ENCODE data around the gene CCDC69. TPM values are rescaled to one million over a fixed set of nuclear protein-coding genes. Genes with fewer than 3 reads are reported as not detected.
"Not testable (repeated sequence)": the region's sequence is repeated elsewhere in the genome, so short reads cannot be mapped to it uniquely, and the experiment has no call there.

CCDC69 gene
- total RNA-seq, 1 donor from 2014 or later: 29.2 TPM

DNA sequence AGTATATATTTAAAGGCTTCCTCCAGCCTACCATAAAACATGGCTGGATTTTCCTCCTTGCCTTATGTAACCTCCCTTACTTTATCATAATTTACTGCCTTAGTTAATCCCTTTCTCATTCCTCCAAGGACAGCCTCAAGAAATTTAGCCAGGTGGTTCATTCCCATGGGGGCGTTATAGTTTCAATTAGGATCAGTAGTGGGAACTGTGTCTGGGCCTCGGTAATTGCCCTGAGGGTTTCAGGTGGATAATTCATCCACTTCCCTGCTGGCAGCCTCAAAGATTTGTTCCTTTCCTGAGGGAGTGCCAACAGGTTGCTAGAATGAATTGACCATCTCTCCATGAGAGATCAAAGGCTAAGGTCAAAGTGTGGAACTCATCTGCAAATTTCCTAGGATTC is 24.8 kb upstream of the CCDC69 start:
- DNase-seq (ENCODE audit: low spot score): no peak

DNA sequence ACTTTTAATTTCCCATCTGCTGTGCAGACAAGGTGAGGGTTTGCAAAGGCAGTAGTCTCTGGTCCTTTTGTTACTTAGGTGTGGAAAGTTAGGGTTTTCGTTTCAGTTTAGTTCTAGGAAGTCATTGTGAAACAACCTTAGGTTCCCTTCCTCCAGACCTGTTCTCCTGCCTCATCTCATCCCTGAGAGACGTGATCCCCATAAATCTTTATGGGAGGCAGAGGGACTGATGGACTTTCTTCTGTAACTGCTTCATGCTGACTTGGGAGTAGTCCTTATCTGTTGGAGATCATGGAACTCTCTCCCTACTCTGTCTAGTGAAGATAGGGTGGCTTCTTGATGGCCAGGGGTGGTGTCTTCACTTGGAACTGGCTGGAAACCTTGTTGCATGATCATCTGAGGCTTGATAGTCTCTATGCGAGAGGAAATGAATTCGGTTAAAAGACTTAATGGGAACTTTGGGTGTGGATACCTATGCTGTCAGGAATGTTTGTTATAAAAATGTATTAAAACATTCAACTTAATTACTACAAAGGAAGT is 21.9 kb upstream of the CCDC69 start:
- DNase-seq (ENCODE audit: low spot score): no peak
- no peak for ATAC-seq

More for the DNA sequence above, 24.8 kb upstream of the CCDC69 start:
- ATAC-seq: no peak

DNA sequence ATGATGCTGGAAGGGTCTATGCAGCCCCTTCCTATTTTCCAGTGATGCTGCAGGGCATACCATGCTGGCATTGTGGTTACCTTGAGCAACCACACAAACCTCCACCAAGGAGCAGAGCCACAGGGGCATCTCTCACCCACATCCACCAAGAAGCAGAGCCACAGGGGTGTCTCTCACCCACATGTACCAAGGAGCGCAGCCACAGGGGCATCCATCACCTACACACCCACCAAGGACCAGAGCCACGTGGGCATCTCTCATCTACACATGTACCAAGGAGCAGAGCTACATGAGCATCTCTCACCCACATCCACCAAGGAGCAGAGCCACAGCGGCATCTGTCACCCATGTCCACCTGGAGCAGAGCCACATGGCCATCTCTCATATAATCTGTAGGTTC is 20.3 kb upstream of the CCDC69 start:
- DNase-seq (ENCODE audit: low spot score): no peak
- no peak for ATAC-seq

DNA sequence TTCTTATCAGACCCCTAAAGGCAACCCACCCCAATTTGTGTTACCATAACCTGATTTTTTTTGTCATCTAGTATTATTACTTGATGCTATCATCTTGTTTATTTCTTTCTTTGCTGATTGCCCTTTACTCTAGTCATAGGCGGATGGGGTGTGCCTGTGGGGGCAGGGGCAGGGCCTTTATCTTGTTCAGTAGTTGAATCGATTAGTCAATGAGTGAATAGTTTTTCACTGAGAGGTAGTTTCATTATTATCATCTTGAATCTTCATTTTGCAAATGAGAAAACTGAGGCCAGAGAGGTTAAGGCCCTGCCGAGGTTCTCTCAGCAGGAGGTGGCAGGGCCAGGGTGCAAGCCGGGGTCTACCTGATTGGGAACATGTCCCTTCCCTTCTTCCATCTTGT is 19.7 kb upstream of the CCDC69 start:
- DNase-seq (ENCODE audit: low spot score) (no peak), ATAC-seq (no peak)

- no peak for ATAC-seq
- DNase-seq (ENCODE audit: low spot score): no peak
Measured at GRCh38 chr5:151243127-151243526, 19.2 kb upstream of the CCDC69 start.

GRCh38 chr5:151240924-151241635 is 17.2 kb upstream of the CCDC69 start:
- no peak for ATAC-seq

DNA sequence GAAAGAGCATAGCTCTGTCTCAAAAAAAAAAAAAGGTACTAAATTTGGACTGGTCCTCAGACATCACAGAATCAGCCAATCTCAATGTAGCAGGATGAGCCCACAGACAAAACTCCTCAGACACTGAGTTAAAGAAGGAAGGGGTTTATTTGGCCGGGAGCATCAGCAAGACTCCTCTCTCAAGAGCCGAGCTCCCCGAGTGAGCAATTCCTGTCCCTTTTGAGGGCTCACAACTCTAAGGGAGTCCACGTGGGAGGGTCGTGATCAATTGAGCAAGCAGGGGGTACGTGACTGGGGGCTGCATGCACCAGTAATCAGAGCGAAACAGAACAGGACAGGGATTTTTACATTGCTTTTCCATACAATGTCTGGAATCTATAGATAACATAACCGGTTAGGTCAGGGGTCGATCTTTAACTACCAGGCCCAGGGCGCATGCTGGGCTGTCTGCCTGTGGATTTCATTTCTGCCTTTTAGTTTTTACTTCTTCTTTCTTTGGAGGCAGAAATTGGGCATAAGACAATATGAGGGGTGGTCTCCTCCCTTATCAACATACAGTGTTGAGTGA is 16.5 kb upstream of the CCDC69 start:
- not testable (repeated sequence) for ATAC-seq; DNase-seq (ENCODE audit: low spot score)

More at GRCh38 chr5:151240924-151241635, 17.2 kb upstream of the CCDC69 start:
- no peak for DNase-seq (ENCODE audit: low spot score)

DNA sequence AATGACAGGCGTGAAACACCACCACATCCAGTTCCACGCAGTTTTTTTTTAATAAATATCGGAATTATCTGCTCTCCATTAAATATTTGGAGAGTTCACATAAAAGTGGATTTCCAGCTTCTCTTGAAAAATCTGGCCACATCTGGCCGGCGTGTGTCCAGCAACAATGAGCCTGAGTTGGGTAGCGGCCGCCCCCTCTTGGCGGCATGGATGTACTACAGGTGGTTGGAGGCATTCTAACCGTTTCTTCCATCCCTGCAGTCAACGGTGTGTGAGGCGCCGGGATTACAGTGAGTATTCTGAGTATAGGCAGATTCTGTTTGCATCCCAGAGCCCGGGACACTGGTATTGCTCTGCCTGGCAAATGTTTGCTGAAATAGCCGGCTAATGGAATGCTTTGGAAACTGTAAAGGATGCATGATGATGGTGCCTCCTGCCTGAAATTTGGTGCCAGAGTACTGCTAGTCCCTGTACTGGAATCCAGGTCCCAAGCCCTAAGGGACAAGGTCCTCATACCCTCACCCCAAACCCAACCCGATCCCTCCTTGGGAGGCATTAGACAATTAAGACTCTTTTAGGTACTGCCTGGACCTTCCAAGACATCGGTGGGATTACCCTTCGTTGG is 15.5 kb upstream of the CCDC69 start:
- ATAC-seq (peak; percentile 88), DNase-seq (ENCODE audit: low spot score) (peak; percentile 79)

DNA sequence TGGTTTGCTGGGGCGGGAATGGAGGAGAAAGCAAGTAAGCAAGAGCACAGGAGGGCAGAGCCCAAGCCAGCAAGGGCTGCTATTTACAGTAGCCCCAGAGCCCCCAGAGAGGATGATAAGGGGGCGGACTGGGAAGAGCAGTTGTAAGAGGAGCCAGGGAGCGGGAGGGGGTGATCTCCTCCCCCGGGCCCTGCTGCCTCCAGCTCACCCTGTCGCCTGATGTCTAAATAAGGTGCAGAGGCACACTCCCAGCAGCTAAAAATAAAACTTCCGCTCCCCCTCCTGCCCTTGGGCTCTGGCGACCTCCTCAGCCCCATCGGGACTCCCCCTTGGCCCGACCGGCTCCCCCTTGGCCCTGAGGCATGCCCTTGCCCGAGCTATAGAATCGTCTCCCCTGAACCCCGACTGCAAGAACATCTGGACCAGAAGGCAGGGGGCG is 14.4 kb upstream of the CCDC69 start:
- DNase-seq (ENCODE audit: low spot score): no peak
- no peak for ATAC-seq

GRCh38 chr5:151237685-151238084 is 13.8 kb upstream of the CCDC69 start:
- no peak for ATAC-seq
- DNase-seq (ENCODE audit: low spot score): no peak

- ATAC-seq (no peak), DNase-seq (ENCODE audit: low spot score) (no peak)
Measured at GRCh38 chr5:151236888-151237287, 13.0 kb upstream of the CCDC69 start.

- not testable (repeated sequence) for DNase-seq (ENCODE audit: low spot score); ATAC-seq
Measured at GRCh38 chr5:151235239-151235571, 11.3 kb upstream of the CCDC69 start.

GRCh38 chr5:151234476-151235238 is 10.8 kb upstream of the CCDC69 start:
- DNase-seq (ENCODE audit: low spot score) (peak; percentile 89), ATAC-seq (peak; percentile 94)

DNA sequence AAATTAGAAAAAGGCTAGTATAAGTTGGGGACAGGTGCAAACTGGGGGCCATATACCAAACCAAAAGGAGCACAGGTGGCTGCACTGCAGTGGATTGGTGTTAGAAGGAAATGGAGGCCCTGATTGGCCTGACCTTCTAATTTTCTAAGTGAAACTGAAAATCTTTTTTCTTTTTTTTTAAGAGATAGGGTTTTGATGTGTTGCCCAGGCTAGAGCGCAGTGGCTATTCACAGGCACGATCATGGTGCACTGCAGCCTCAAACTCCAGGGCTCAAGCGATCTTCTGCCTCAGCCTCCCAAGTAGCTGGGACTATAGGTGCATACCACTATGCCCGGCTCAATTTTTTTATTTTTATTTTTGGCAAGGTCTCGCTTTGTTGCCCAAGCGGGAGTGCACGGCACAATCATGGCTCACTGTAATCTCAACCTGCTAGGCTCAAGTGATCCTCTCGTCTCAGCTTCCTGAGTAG is 9.8 kb upstream of the CCDC69 start:
- DNase-seq (ENCODE audit: low spot score): no peak
- no peak for ATAC-seq

GRCh38 chr5:151231359-151231758 is 7.5 kb upstream of the CCDC69 start:
- no peak for DNase-seq (ENCODE audit: low spot score)

DNA sequence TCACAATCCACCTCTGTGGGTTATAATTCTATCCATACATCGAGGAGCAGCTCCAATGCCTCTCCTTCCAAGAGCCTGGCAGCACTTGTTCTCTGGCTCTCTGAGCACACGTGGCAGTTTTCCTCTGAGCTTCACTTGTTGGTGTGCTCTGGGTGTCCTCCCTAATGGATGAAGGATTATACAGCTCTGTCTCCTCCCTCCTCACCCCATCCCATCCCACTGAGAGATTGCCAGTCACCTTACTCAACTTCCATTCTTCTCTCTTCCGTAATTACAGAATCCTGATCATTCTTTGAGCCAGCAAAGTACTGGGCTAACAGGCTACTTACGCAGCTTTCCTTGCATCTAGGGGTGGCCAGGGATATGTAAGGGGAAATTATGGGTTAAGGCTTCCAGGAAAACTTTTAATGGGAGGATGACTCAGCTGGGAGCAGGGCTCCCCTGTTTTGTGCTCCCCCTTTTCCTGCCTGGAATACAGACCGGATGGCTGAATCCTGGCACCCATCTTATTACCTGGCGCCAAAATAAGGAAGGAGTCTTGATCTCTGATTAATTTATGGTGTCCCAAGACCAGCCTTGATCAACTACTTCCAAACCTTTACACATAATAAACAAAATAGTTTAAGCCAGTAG is 6.3 kb upstream of the CCDC69 start:
- ATAC-seq (no peak), DNase-seq (ENCODE audit: low spot score) (no peak)

More at GRCh38 chr5:151231359-151231758, 7.5 kb upstream of the CCDC69 start:
- no peak for ATAC-seq

GRCh38 chr5:151228986-151229385 is 5.1 kb upstream of the CCDC69 start:
- ATAC-seq: no peak
- no peak for DNase-seq (ENCODE audit: low spot score)

- no peak for ATAC-seq
- no peak for DNase-seq (ENCODE audit: low spot score)
Measured at GRCh38 chr5:151227918-151228447, 4.1 kb upstream of the CCDC69 start.

DNA sequence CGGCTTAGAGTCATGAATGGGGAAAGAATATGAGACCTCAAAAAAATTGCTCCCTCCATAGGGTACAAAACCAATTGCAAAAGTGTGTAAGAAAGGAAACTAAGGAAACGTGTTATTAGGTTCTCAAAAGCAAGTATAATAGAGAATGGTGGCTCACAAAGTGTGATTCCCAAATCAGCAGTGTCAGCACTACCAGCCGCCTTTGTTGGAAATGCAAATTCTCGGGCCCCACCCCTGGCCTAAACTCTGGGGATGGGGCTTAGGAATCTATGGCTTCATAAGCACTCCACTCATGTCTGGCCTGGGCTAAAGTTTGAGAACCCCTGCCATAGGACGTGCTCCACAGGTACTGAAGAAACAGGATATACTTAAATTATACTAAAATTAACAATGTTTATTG is 1.6 kb upstream of the CCDC69 start:
- DNase-seq (ENCODE audit: low spot score) (no peak), ATAC-seq (no peak)

GRCh38 chr5:151225071-151225470 is 1.2 kb upstream of the CCDC69 start:
- ATAC-seq (no peak), DNase-seq (ENCODE audit: low spot score) (no peak)

Measured in left lobe of liver (tissue), 2 donors.